GM18861 (cell line): ENCODE data around the gene SUMO3.

Experiments used
- ATAC-seq: cut with Tn5 transposase; IDR thresholded peaks from one replicate; pipeline ENCODE4 v1.9.1; 2021; ENCODE audit not compliant: unreplicated experiment

SUMO3 gene

DNA sequence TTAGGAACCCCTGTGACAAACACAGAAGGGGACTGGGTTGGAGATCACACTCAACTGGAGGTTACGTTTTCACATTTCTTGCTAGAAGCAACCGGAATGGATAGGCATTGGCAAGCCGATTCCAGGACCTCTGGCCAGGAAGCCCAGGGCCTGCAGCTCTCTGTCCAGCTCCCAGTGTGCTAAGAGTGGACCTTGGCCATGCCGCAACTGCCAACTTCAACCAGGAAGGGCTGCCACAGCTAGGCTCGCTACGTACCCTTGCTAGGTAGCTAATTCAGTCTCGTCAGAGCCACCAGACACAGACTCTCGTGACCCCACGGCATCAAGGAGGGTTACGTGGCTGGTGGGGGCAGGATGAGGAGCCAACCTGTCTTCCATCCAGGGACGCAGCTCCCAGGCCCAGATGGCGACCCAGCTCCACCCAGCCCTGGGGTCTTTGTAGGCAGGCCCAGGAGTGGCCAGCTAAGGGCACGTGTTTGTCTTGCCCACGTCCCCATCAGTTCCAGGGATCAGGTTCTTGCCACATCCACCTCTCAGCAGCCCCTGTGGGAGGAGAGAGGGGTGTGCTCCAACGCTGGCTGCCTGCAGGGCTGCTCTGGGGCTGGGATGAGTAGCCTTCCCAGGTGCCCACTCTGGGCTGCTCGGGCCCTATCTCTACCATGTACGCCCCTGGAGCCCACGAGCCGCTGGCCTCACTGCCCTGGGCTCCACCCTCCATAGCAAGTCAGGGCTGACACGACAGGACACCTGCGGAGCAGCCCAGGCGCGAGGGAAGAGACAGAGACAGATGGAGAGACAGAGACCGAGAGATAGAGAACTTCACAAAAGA, 55.4 kb downstream of the SUMO3 start:
- ATAC-seq = no peak

DNA sequence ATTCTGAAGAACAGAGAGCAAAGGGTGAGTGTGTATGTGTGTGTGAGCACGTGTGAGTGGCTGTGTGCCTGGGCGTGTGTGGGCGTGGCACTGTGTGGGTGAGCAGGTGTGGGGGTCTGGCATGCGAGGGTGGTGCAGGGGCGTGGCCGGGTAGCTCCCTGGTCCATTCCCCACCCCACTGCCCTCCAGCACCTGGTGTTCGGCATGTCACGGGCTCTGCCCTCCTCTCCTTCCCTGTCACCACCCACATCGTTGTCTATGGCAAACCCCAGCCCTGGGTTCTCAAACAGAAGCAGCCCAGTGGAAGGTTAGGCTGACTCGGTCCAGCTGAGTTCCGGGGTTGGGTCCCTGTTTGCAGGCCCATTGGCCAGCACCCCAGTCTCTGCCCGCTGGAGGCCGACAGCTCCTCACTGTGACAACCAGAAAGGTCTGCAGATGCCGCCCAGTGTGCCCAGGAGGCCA, 56.1 kb downstream of the SUMO3 start:
- ATAC-seq = no peak

DNA sequence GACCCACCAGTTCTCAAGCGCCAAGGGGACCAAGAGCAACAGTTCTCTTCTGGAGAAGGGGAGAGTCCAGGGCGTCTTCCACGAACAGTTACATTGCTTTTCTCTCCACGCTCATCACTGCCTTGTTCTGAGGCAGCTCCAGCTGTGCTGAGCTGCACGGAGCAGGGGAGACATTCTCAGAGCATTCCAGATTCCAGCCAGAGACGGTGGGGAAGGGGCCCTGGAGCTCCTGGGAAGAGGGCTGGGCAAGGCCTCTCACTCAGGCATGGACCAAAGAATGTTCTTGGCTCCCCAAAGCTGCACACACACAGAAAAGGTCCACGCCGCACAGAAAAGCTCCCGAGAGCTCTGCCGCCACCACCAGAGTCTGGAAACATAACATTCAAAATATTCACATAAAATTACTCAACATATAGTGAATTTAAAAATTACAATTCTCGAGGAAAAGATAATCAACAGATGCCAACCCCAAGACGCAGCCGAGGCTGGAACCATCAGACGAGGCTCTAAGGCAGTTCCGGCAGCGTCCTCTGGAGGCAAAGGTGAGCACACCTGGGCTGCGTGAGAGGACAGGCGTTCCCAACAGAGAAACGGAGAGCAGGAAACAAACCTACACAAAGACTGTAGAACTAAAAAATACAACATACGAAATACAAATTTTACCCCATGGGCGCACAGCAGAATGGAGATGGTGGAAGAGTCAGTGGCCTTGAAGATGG, 56.7 kb downstream of the SUMO3 start:
- no peak for ATAC-seq

DNA sequence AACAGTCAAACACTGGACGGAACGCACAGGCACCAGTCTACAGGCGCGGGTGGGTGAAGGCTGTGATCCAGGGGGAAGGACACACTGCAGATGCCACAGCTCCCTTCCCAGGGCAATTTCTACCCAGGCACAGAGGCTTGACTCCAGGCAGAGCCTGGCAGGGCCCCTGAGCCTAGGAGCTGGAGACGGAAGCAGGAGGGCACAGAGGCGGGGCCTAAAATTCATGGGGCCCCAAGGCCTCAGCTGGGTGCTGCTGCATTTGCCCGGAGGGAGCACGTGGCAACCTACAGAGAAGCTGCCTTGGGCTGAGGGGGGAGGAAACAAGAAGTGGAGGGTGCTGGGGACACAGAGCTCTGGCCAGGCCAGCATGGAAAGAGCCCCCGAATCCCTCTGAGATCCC, 57.5 kb downstream of the SUMO3 start:
- no peak for ATAC-seq

DNA sequence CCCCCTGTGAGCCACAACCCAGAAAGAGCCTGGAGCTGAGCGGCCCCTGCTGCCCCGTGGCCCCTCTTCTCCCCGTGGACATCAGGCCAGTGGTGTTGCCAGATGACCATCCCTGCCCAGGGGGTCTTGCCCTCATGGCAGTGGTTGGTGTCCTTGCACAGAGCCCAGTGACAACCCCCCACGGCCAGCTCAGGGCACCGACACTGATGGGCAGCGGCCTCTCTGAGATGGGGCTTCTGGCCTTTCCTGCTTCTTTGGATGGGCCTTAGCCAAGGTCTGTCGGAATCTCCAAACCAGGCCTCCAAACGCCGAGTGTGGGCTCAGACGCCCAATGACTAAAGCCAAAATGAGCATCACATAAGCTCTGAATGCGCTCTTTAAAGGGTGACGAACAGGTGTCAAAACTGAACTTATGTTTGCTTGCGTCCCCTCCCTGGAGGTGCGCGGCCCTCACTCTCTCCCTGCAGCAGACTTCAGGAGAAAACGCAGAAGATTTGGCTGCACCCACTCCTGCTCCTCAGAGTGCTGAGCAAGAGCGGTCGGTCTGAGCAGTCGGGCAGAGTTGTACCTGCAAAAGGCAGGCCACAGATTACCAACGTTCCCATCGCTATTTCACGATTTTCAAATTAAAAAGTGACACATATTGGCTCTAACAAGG, 58.1 kb downstream of the SUMO3 start:
- no peak for ATAC-seq

DNA sequence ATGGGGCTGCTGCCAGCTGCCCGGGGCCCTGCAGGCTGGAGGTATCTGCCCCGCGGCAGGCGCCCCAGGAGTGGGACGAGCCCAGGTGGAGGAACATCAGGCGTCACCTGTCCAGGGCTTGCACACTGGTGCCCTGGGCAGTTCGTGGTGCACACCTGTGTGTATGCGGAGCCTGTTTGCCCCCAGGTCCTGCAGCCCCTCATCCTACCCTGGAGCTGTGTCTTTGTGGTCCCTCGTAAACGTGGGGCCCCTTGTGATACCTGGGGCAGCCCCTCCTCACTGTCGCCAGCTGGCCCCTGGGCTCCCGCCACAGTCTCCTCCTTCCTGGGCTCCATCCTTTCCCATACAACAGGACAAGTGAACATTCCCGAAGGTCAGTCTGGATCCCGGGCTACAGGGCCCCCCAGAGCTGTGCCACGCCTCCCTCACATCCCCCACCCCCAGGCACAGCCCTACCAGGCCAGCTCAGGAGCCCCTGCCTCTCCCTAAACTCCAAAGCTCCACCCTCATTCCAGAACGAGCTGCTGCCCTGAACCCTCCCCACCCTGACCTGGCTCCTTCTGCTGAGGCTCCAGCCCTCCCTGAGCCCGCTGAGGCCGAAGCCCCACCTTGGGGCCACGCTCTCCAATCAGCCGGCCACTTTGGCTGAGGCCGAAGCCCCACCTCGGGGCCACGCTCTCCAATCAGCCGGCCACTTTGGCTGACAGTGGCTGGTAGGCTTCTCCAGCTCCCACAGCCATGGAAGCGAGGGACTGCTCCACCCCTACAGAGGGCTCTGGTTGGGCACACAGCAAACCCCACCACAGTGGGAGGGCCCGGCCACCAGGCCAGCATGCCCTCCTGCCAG, 58.9 kb downstream of the SUMO3 start:
- ATAC-seq = no peak

DNA sequence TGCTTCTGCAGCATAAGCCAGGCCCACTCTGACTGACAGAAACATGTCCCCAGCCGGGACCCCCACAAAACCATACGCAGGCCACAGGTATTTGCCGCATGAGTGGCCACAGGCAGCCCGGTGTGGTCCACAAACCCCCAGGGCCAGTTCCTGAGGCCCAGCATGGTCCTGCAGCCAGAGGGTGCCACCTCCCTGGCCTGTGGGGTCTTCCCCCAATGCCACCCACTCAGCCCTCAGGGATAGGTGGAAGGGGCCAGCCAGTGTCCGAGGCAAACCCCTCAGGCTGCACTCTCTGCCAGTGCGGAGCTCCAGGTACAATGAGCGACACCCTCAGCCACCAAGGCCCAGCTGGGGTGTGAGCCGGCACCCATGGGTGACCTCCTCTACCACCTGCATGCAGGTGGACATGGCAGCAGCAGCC, 59.7 kb downstream of the SUMO3 start:
- no peak for ATAC-seq

DNA sequence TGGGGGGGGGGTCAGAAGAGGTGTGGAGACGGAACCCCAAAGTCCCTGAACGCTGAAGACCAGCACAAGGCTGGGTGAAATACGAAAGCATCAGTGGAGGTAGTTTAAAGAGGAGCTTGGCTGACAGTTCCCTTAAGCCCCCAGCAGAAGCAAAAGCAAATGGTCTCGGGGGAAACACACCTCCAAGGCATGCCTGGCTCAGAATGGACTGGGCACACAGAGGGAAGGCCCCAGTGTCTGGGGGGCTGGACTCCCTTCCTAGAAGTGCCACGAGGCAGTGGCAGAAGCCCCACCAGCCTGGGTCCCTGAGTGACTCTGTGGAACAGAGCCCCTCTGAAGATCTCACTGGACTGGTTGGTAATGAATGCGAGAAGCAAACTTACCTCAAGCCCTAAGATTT, 60.1 kb downstream of the SUMO3 start:
- no peak for ATAC-seq

DNA sequence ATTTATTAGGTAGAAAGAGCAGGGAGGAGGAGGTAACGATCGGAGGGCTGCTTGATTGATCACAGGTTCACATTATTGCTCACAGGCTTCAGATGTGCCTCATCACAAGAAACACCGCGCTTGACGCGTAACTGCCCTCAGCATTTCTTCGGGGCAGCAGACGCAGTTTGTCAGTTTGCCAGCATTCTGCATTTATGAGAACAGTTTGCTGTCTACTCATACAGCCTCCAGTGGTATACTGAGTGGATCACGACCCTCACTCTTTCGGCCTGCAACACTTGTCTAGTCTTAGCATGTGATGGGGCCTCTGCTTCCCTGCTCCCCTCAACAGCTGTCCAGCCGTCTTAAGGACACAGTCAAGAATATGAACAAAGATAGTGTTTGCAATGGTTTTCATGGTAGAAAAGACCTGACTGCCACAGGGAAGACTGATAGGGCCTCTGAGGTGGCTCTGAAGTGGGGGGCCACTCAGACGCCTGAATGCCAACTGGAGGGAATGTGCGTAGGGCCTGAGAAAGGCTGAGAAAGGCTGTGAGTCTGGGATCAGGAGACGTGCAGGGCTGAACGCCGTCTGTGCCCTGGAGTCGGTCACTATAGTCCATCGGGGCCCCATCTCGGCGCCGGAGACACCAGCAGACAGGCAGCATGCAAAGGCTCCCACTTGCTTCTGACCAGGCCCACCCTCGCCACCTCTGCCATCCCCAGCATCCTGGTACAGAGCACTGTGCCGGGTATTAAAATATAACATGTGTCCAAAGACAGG, 61.3 kb downstream of the SUMO3 start:
- ATAC-seq = no peak
